ENCODE data around the gene PTPRN2.

The PTPRN2 gene

DNA sequence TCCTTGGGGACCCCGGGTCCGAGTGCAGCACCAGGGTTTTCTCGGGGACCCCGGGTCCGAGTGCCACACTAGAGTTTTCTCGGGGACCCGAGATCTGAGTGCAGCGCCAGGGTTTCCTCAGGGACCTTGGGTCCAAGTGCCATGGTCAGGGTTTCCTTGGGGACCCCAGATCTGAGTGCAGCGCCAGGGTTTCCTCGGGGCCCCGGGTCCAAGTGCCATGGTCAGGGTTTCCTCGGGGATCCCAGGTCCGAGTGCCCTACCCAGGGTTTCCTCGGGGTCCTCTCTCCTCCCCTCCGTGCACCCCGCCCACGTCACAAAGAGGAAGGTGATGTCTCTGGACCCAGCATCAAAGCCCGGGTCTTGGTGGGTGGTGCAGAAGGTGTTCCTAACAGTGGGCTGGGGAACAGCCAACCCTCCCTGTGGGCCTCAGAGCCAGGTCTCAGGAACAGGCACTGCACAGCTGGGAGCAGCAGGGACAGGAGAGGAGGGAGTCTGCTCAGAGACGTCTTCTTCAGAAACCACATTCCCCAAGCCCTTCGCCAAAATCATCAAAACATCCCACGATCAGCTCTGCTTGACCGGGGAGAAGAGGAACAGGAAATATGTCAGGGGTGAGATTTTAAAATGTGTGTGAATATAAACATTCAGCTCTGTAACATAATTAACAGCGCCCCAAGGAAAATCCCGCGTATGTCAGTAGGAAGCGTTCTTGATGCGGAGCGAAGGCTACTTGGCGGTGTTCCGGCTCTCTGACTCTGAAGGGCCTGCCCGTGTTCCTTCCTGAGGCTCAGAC, 710.1 kb downstream of the PTPRN2 start:
- TF ChIP-seq, protein P1, sequence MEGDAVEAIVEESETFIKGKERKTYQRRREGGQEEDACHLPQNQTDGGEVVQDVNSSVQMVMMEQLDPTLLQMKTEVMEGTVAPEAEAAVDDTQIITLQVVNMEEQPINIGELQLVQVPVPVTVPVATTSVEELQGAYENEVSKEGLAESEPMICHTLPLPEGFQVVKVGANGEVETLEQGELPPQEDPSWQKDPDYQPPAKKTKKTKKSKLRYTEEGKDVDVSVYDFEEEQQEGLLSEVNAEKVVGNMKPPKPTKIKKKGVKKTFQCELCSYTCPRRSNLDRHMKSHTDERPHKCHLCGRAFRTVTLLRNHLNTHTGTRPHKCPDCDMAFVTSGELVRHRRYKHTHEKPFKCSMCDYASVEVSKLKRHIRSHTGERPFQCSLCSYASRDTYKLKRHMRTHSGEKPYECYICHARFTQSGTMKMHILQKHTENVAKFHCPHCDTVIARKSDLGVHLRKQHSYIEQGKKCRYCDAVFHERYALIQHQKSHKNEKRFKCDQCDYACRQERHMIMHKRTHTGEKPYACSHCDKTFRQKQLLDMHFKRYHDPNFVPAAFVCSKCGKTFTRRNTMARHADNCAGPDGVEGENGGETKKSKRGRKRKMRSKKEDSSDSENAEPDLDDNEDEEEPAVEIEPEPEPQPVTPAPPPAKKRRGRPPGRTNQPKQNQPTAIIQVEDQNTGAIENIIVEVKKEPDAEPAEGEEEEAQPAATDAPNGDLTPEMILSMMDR (IDR thresholded peaks at IDR 0.05): no peak
- Histone ChIP-seq H3K27ac (no peak overlapping the region), H3K4me3 (no peak overlapping the region)
- no peak for DNase-seq (ENCODE audit: low spot score)

DNA sequence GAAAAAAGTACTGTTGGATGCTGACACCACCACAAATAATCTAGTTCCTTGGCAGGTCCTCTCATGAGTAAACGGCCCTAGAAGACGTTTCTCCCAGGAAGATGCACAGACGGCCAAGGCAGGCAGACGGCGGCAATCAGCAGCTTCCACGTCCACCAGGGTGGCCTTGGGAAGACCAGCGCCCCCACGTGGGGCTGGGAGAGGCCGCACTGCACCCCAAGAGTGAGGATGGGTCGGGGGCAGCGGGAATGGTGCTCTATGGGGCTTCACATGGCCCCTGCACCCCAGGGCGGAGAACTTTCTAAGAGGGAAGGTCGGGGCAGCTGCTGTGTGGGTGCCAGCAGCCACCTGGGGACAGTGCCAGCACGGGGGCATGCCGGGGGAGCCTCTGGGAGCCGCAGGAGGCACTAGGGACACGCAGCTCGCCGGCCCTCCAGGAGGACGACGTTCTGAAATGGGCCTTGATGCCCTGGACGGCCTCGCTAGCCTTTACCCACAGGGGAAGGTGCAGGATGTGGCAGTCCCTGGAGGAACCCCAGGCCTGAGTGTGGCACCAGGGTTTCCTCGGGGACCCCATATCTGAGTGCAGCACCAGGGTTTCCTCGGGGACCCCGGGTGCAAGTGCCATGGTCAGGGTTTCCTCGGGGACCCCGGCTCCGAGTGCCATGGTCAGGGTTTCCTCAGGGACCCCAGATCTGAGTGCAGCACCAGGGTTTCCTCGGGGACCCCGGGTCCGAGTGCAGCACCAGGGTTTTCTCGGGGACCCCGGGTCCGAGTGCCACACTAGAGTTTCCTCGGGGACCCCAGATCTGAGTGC, 710.9 kb downstream of the PTPRN2 start:
- TF ChIP-seq, protein P1 (IDR thresholded peaks at IDR 0.05): no peak
- no peak for DNase-seq (ENCODE audit: low spot score)
- no peak overlapping the region for H3K4me3 ChIP-seq
- no peak overlapping the region for H3K27ac ChIP-seq

DNA sequence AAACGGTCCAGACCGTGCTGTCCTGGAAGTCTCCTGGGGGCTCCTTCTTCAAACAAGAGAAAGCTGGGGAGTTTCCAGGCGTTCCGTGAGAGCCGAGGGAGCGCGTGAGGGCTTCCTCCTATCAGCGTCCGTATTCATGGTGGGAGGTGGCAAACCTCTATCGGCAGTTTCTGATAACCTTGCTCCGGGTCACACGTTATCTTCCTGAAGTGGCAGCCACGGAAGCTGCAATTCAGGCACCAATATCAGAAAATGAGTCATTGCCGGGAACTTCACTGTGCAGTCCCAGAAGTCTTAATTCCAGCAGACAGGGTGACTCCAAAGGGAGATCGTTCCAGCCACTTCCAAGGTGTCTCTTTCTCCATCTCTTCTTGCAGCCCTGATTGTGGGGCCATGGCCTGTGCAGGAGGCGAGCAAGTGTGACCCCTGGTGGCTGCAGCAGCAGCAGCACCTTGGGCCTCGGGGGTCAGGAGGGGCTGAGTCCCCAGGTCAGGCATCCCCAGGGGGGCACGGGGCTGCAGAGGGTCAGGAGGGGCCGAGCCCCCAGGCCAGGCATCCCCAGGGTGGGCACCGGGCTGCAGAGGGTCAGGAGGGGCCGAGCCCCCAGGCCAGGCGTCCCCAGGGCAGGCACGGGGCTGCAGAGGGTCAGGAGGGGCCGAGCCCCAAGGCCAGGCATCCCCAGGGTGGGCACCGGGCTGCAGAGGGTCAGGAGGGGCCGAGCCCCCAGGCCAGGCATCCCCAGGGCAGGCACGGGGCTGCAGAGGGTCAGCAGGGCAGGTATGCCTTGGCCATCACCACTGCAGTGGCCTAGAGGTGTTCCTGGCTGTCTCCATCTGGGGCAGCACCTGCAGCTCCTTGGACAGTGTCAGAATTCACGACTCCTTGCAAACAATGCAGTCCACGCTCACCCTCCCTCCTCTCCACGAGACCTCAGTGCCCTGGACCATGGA, 712.1 kb downstream of the PTPRN2 start:
- TF ChIP-seq, protein P1 (IDR thresholded peaks at IDR 0.05): no peak
- Histone ChIP-seq H3K4me3 (no peak overlapping the region), H3K27ac (no peak overlapping the region)

GRCh38 chr7:157874870-157875229, 712.8 kb downstream of the PTPRN2 start:
- TF ChIP-seq, protein P1 (IDR thresholded peaks at IDR 0.05): no peak
- Histone ChIP-seq H3K27ac (no peak overlapping the region), H3K4me3 (no peak overlapping the region)
- no peak for DNase-seq (ENCODE audit: low spot score)

More for the DNA sequence above, 712.1 kb downstream of the PTPRN2 start:
- no peak for DNase-seq (ENCODE audit: low spot score)

GRCh38 chr7:157874208-157874816, 713.3 kb downstream of the PTPRN2 start:
- H3K27ac ChIP-seq: no peak overlapping the region
- TF ChIP-seq, protein P1 (IDR thresholded peaks at IDR 0.05): no peak
- H3K4me3 ChIP-seq: no peak overlapping the region
- no peak for DNase-seq (ENCODE audit: low spot score)

- Histone ChIP-seq H3K4me3 (no peak overlapping the region), H3K27ac (no peak overlapping the region)
- TF ChIP-seq, protein P1 (IDR thresholded peaks at IDR 0.05): no peak
- DNase-seq (ENCODE audit: low spot score): no peak
These were observed 714.0 kb downstream of the PTPRN2 start for GRCh38 chr7:157873664-157874063.
